H1 (cell line): Measurements from ENCODE around the gene WAC. TPM values are rescaled to one million over a fixed set of nuclear protein-coding genes. Genes with fewer than 3 reads are reported as not detected.

Experiments
- CTCF ChIA-PET: fragments of 300-600 bp; sonication (Branson Sonifier 250); formaldehyde crosslinking; loops from one replicate; lab custom pipeline; 2021; ENCODE audit not compliant: partially characterized antibody; lab: Charles Lee
- POLR2A ChIA-PET: fragments of 300-600 bp; sonication (Branson Sonifier 250); formaldehyde crosslinking; loops from one replicate; lab custom pipeline; 2021; ENCODE audit warnings: inconsistent platforms; ENCODE audit not compliant: partially characterized antibody; lab: Charles Lee
- DNase-seq, 2 experiments: peaks; one replicate each; pipeline versions ENCODE4 v3.0.0 to v3.0.0-alpha.2; 2010 to 2022; ENCODE audit warnings: low spot score in 2 of 2, low read depth in 1 of 2, mixed read lengths in 1 of 2
- FAIRE-seq: peaks from 2 replicates; lab custom pipeline; 2011; peaks lifted over from hg19 to GRCh38; lab: Jason Lieb, UNC
- H2AFZ ChIP-seq: 2 replicates; pipeline ENCODE4 v1.8.1; 2012; ENCODE audit warnings: low read length, inconsistent platforms
- H2AK5ac ChIP-seq: 2 replicates; pipeline ENCODE4 v1.6.1; 2013; ENCODE audit warnings: low read depth, low read length
- H2BK120ac ChIP-seq: replicated peaks from 2 replicates; pipeline ENCODE3; 2013; ENCODE audit warnings: low read depth, low read length, inconsistent platforms
- H2BK12ac ChIP-seq: 2 replicates; pipeline ENCODE4 v1.6.1; 2013; ENCODE audit warnings: low read depth, low read length
- H2BK15ac ChIP-seq: 2 replicates; pipeline ENCODE4 v1.6.1; 2013; ENCODE audit warnings: low read length
- H2BK20ac ChIP-seq: 2 replicates; pipeline ENCODE4 v1.6.1; 2013; ENCODE audit warnings: low read length
- H2BK5ac ChIP-seq: 2 replicates; pipeline ENCODE4 v1.6.1; 2013; ENCODE audit warnings: low read depth, low read length
- H3K14ac ChIP-seq: 2 replicates; pipeline ENCODE4 v1.6.1; 2013; ENCODE audit warnings: inconsistent platforms; ENCODE audit not compliant: insufficient read length
- H3K18ac ChIP-seq: 2 replicates; pipeline ENCODE4 v1.6.1; 2013; ENCODE audit warnings: low read length; ENCODE audit errors: extremely low read depth
- H3K23ac ChIP-seq: 2 replicates; pipeline ENCODE4 v1.6.1; 2013; ENCODE audit warnings: inconsistent platforms; ENCODE audit not compliant: insufficient read length
- H3K23me2 ChIP-seq: 2 replicates; pipeline ENCODE4 v1.6.1; 2013; ENCODE audit warnings: low read depth, low read length
- H3K27ac ChIP-seq: 2 replicates; pipeline ENCODE4 v1.6.1; 2011; ENCODE audit warnings: low read depth, low read length, inconsistent platforms
- H3K27me3 ChIP-seq, 4 experiments: replicated peaks in 1 of 4; 1 replicate in 1 of 4; 2 replicates in 3 of 4; pipeline versions ENCODE4 v1.6.1 to v1.8.1; 2011 to 2013; ENCODE audit warnings: low read length in 3 of 4, mild to moderate bottlenecking in 3 of 4, inconsistent platforms in 2 of 4, mixed read lengths in 2 of 4, moderate library complexity in 1 of 4; ENCODE audit not compliant: control insufficient read depth in 3 of 4, insufficient read depth in 3 of 4; ENCODE audit errors: extremely low read depth in 1 of 4
- H3K36me3 ChIP-seq, 4 experiments: 2 replicates each; pipeline versions ENCODE4 v1.6.1 to v1.8.1; 2011 to 2013; ENCODE audit warnings: mild to moderate bottlenecking in 4 of 4, low read length in 3 of 4, moderate library complexity in 2 of 4, control low read depth in 1 of 4, inconsistent platforms in 1 of 4; ENCODE audit not compliant: insufficient read depth in 4 of 4, control insufficient read depth in 2 of 4
- H3K4ac ChIP-seq: replicated peaks from 2 replicates; pipeline ENCODE3; 2013; ENCODE audit warnings: low read length, low read depth, mixed read lengths, inconsistent platforms; ENCODE audit not compliant: insufficient read length
- H3K4me1 ChIP-seq, 4 experiments: replicated peaks in 1 of 4; 1 replicate in 1 of 4; 2 replicates in 3 of 4; pipeline versions ENCODE4 v1.6.1 to v1.8.1; 2011 to 2013; ENCODE audit warnings: low read length in 3 of 4, inconsistent platforms in 2 of 4, mixed read lengths in 1 of 4; ENCODE audit not compliant: insufficient read depth in 4 of 4, control insufficient read depth in 3 of 4
- H3K4me2 ChIP-seq, 2 experiments: 2 replicates each; pipeline versions ENCODE4 v1.6.1 to v1.8.1; 2011 to 2013; ENCODE audit warnings: low read depth in 2 of 2, low read length in 2 of 2, control low read depth in 1 of 2, inconsistent platforms in 1 of 2, mild to moderate bottlenecking in 1 of 2; ENCODE audit not compliant: insufficient read depth in 1 of 2
- H3K4me3 ChIP-seq, 4 experiments: fragments of 200-600, 300-600 bp in 1 of 4; sonication (generic), shearing (Covaris generic), sonication (Bioruptor Twin) in 1 of 4; 2 replicates each; pipeline versions ENCODE4 v1.5.1 to v1.8.1; 2011 to 2016; ENCODE audit warnings: low read length in 4 of 4, low read depth in 3 of 4, control low read depth in 2 of 4, inconsistent platforms in 2 of 4, mild to moderate bottlenecking in 2 of 4, mixed read lengths in 1 of 4, moderate library complexity in 1 of 4; ENCODE audit not compliant: insufficient read depth in 2 of 4; ENCODE audit errors: extremely low read depth in 1 of 4
- H3K56ac ChIP-seq: replicated peaks from 2 replicates; pipeline ENCODE3; 2013; ENCODE audit warnings: low read depth, mild to moderate bottlenecking, mixed read lengths, low read length, inconsistent platforms; ENCODE audit not compliant: insufficient read length
- H3K79me1 ChIP-seq: 2 replicates; pipeline ENCODE4 v1.6.1; 2013; ENCODE audit warnings: low read depth, low read length, control low read depth
- H3K79me2 ChIP-seq, 2 experiments: 2 replicates each; pipeline versions ENCODE4 v1.6.1 to v1.8.1; 2012 to 2013; ENCODE audit warnings: low read length in 2 of 2, mild to moderate bottlenecking in 2 of 2, inconsistent platforms in 1 of 2; ENCODE audit not compliant: insufficient read depth in 2 of 2, control insufficient read depth in 1 of 2
- H3K9ac ChIP-seq, 4 experiments: replicated peaks in 1 of 4; 1 replicate in 1 of 4; 2 replicates in 3 of 4; pipeline versions ENCODE4 v1.6.1 to v1.8.1; 2011 to 2013; ENCODE audit warnings: low read depth in 3 of 4, low read length in 3 of 4, control low read depth in 2 of 4, mild to moderate bottlenecking in 2 of 4, moderate library complexity in 2 of 4, inconsistent platforms in 1 of 4; ENCODE audit errors: extremely low read depth in 1 of 4
- H3K9me3 ChIP-seq, 2 experiments: 2 replicates each; pipeline versions ENCODE4 v1.6.1 to v1.8.1; 2012 to 2013; ENCODE audit warnings: mild to moderate bottlenecking in 2 of 2, moderate library complexity in 2 of 2, control low read depth in 1 of 2, inconsistent platforms in 1 of 2, low read depth in 1 of 2, low read length in 1 of 2, mixed read lengths in 1 of 2; ENCODE audit not compliant: insufficient read depth in 2 of 2
- H4K20me1 ChIP-seq, 2 experiments: replicated peaks in 1 of 2; 2 replicates each; pipeline versions ENCODE3 to v1.8.1; 2011 to 2013; ENCODE audit warnings: inconsistent platforms in 2 of 2, low read length in 2 of 2, mild to moderate bottlenecking in 1 of 2; ENCODE audit not compliant: insufficient read depth in 2 of 2, control insufficient read depth in 1 of 2
- H4K5ac ChIP-seq: 2 replicates; pipeline ENCODE4 v1.6.1; 2013; ENCODE audit warnings: low read length, low read depth, mixed read lengths, inconsistent platforms; ENCODE audit not compliant: insufficient read length
- H4K8ac ChIP-seq: 2 replicates; pipeline ENCODE4 v1.8.0; 2013; ENCODE audit warnings: mild to moderate bottlenecking, moderate library complexity, low read length, inconsistent platforms; ENCODE audit not compliant: insufficient read depth; ENCODE audit errors: extremely low read depth
- H4K91ac ChIP-seq: replicated peaks from 2 replicates; pipeline ENCODE3; 2013; ENCODE audit warnings: low read length, mixed read lengths, inconsistent platforms; ENCODE audit not compliant: insufficient read length
- GTF2F1 ChIP-seq: IDR thresholded peaks from 2 replicates; pipeline ENCODE4 v1.6.1; 2012; ENCODE audit warnings: low read depth, low read length, improper control_type of control experiment, borderline replicate concordance
- JUN ChIP-seq: IDR thresholded peaks from 2 replicates; pipeline ENCODE4 v1.6.1; 2011; ENCODE audit warnings: low read depth, mild to moderate bottlenecking, improper control_type of control experiment, low read length
- KDM4A ChIP-seq: IDR thresholded peaks from one replicate; pipeline ENCODE4 v1.7.1; 2012; ENCODE audit warnings: low read depth, mild to moderate bottlenecking, moderate library complexity, low read length, inconsistent platforms; ENCODE audit not compliant: severe bottlenecking
- KDM5A ChIP-seq: fragments of 200-600 bp; IDR thresholded peaks from 2 replicates; pipeline ENCODE4 v1.7.1; 2012; ENCODE audit warnings: mild to moderate bottlenecking, low read length, inconsistent platforms, mixed read lengths
- NRF1 ChIP-seq: IDR thresholded peaks from 2 replicates; pipeline ENCODE4 v1.6.1; 2011; ENCODE audit warnings: mild to moderate bottlenecking, low read depth, low read length, improper control_type of control experiment
- POU5F1 ChIP-seq: IDR thresholded peaks from 2 replicates; pipeline ENCODE4 v1.6.1; 2011; ENCODE audit warnings: low read depth, mild to moderate bottlenecking, low read length, moderate library complexity
- RXRA ChIP-seq: IDR thresholded peaks from 2 replicates; pipeline ENCODE4 v1.6.1; 2011; ENCODE audit warnings: low read depth, mild to moderate bottlenecking, low read length, moderate library complexity; ENCODE audit not compliant: insufficient read depth
- YY1 ChIP-seq: IDR thresholded peaks from 2 replicates; pipeline ENCODE4 v1.6.1; 2011; ENCODE audit warnings: low read depth, mild to moderate bottlenecking, low read length
- WGBS, 2 experiments: shearing (Covaris generic) in 1 of 2; methylation state at CpG; one replicate each; pipeline versions ENCODE4 v1.1.6 to v1.1.7; 2013 to 2015; ENCODE audit warnings: low lambda C conversion rate in 2 of 2, mixed read lengths in 2 of 2, inconsistent platforms in 1 of 2, low coverage in 1 of 2, missing lambda C conversion rate in 1 of 2; ENCODE audit not compliant: insufficient replicate concordance in 2 of 2, insufficient coverage in 1 of 2, insufficient read length in 1 of 2; ENCODE audit errors: extremely low coverage in 1 of 2, missing lambda C conversion rate in 1 of 2; 5-methylcytosine and 5-hydroxymethylcytosine counted together
- long read RNA-seq, 2 experiments: library from RNA in 1 of 2; library from capped mRNA in 1 of 2; stranded (forward); transcript quantifications; one replicate each; pipeline ENCODE4 v2.0.0, GENCODE V29; 2021; ENCODE audit warnings: inconsistent platforms in 1 of 2
- polyA minus RNA-seq, 3 experiments: library from RNA; depleted of rRNA, polyadenylated mRNA; stranded (reverse); fragments of >200 nt; gene quantifications; 1 replicate in 2 of 3; 2 replicates in 1 of 3; pipeline ENCODE4 v1.2.3, GENCODE V29; 2011
- polyA plus RNA-seq, 7 experiments: library from polyadenylated mRNA; depleted of rRNA in 3 of 7; stranded (reverse) in 5 of 7; unstranded in 2 of 7; fragments of >200 nt in 5 of 7; fragments of 200-250 nt in 2 of 7; gene quantifications; 1 replicate in 5 of 7; 2 replicates in 1 of 7; 4 replicates in 1 of 7; pipeline versions ENCODE4 v1.2.1 to v1.2.3, GENCODE V29; 2011 to 2013; ENCODE audit warnings: missing spikeins in 2 of 7, mixed read lengths in 2 of 7
- total RNA-seq: library from RNA; stranded (reverse); fragmentation: NEBNext Ultra II Directional; extraction: Animal tissue kit (Norgen Biotek cat#: 25700); gene quantifications from 2 replicates; pipeline ENCODE4 v1.2.1, GENCODE V29; 2021

WAC gene
- total RNA-seq (122 and 128 TPM in 2 replicates), polyA plus RNA-seq (2011; rRNA removed) (38.4 and 72.9 TPM in 2 replicates), polyA minus RNA-seq (2011; rRNA and poly(A)+ RNA removed) (126 and 136 TPM in 2 replicates)
- polyA plus RNA-seq (2011; cell fraction: cytosol; rRNA removed) = 61.6 TPM
- 49.5 TPM for polyA plus RNA-seq (2011; cell fraction: nucleus; rRNA removed)
- 64.4 to 81.6 TPM (median 72.8 TPM) in 4 replicates for polyA plus RNA-seq (2012, experiment 1 of 2)
- 4.4 TPM for polyA plus RNA-seq (2012, experiment 2 of 2)
- polyA plus RNA-seq (2013, experiment 1 of 2) = 91.5 TPM
- polyA plus RNA-seq (2013, experiment 2 of 2) = 96.1 TPM
- polyA minus RNA-seq (2011; cell fraction: cytosol; rRNA and poly(A)+ RNA removed) = 60.3 TPM
- polyA minus RNA-seq (2011; cell fraction: nucleus; rRNA and poly(A)+ RNA removed) = 140 TPM
- long read RNA-seq, experiment 1, full-length matches to known transcripts = 7 of 96 reads
- long read RNA-seq, experiment 1, partial matches to known transcripts = 70 of 96 reads
- long read RNA-seq, experiment 1, other reads (novel, unspliced or antisense) = 19 of 96 reads
- long read RNA-seq, experiment 2, full-length matches to known transcripts = 1 of 16 reads
- long read RNA-seq, experiment 2, partial matches to known transcripts = 9 of 16 reads
- long read RNA-seq, experiment 2, other reads (novel, unspliced or antisense) = 6 of 16 reads

GRCh38 chr10:28532337-28533185 is at the start of gene WAC:
WAC (plus strand) TSS chr10:28533118; CDS start chr10:28533580, 462 bp downstream.
- peak within 1 kb of the TSS; percentile 100 for H4K5ac ChIP-seq
- H3K14ac ChIP-seq = no peak within 1 kb of the TSS
- peaks cover 4 to 10% of the 10 kb centered on the region in 2 experiments for H4K20me1 ChIP-seq
- H3K36me3 ChIP-seq = peaks cover 12 to 35% (median 26%) of the 10 kb centered on the region in 4 experiments
- H3K9ac ChIP-seq = peak within 1 kb of the TSS; percentile 98 to 100 (median 99)
- H3K27ac ChIP-seq = peak within 1 kb of the TSS; percentile 99
- H3K4me2 ChIP-seq = peak within 1 kb of the TSS; percentile 82 to 83
- peak within 1 kb of the TSS; percentile 82 for H2BK5ac ChIP-seq
- peaks cover 5% of the 10 kb centered on the region; the same call in 1 of the 2 replicates for H3K23me2 ChIP-seq
- H4K91ac ChIP-seq = peak within 1 kb of the TSS; percentile 73
- H3K4ac ChIP-seq = no peak within 1 kb of the TSS
- FAIRE-seq = no peak
- peak within 1 kb of the TSS; percentile 74 to 93 (median 82) for H3K4me3 ChIP-seq
- peaks cover 9 to 51% of the 10 kb centered on the region in 2 experiments for H3K79me2 ChIP-seq
- H2BK120ac ChIP-seq = no peak within 1 kb of the TSS
- H3K27me3 ChIP-seq = no peaks in the 10 kb centered on the region
- H2BK12ac ChIP-seq = no peak within 1 kb of the TSS
- no peak within 1 kb of the TSS for H2BK20ac ChIP-seq
- POLR2A ChIA-PET = interaction anchor here (0.6 to 7.2 kb wide), 28 partner anchors 9 to 726 kb away, joined by 3 to 87 read pairs (median 4); no protein-coding TSS in a partner anchor
- peak within 1 kb of the TSS; percentile 97 for H3K18ac ChIP-seq
- H3K9me3 ChIP-seq = no peaks in the 10 kb centered on the region
- H2BK15ac ChIP-seq = peak within 1 kb of the TSS; percentile 6; the same call in 1 of the 2 replicates
- no peaks in the 10 kb centered on the region; a peak in 1 of 7 replicates for H3K4me1 ChIP-seq
- H2AFZ ChIP-seq = peak within 1 kb of the TSS; percentile 21; the same call in 1 of the 2 replicates
- H3K56ac ChIP-seq = peak within 1 kb of the TSS; percentile 85
- no peak within 1 kb of the TSS for H2AK5ac ChIP-seq
- WGBS, 2 experiments = 1% methylated on average over 68 of the region's 102 CpGs; no CpG with 5 or more reads in 1 of the 2 experiments
- peaks cover 5% of the 10 kb centered on the region; the same call in 1 of the 2 replicates for H3K79me1 ChIP-seq
- peak within 1 kb of the TSS; percentile 99 for H4K8ac ChIP-seq
- CTCF ChIA-PET = interaction anchor here (0.7 kb wide), 1 partner anchor 101 kb away, joined by 3 read pairs; no protein-coding TSS in a partner anchor
- DNase-seq = peak; percentile 71 to 99
- no peak within 1 kb of the TSS for H3K23ac ChIP-seq
- TF ChIP-seq KDM5A (no peak), YY1 (peak; percentile 71), RXRA (no peak), JUN (no peak), GTF2F1 (peak; percentile 60; the same call in 1 of the 2 replicates), KDM4A (peak; percentile 70), POU5F1 (no peak), NRF1 (peak; percentile 64)
